ENCODE results near the gene NUCB2.

NUCB2 gene

DNA sequence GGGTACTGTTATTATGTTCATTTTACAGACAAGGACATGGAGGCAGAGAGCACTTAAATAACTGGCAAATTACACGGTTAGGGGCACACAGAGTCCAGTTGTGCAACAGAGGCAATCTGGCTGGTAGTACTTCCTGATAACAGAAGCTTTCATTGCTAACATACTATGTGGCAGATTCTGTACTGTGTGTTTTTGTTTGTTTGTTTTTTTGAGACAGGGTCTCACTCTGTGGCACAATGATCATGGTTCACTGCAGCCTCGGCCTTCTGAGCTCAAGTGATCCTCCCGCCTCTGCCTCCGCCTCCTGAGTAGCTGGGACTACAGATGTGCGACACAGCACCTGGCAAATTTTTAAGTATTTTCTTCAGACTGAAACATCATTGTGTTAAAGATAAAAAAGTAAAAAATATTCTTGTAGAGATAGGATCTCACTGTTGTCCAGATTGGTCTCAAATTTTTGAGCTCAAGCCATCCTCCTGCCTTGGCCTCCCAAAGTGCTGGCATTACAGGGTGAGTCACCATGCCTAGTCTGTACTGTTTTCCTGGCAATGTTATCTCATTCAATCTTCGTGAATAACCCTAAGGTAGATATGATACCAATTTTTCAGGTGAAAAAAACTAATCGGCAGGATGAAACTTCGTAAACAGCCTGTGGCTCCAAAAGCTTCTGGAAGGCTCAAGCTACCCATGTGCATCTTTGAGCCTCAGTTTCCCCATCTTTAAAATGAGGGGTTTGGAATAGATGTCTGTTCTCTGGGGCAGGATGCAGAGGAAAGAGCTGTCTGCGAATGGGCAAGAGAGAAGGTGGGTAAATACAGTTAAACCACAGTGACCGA, 921 bp upstream of the NUCB2 start:
- H2AFZ ChIP-seq, result peak overlapping the region; percentile 89
- H3K4me1 ChIP-seq, result peaks cover 8% of the 10 kb centered on the region
- peaks cover 6% of the 10 kb centered on the region for H3K79me2 ChIP-seq
- peak overlapping the region; percentile 95 for H3K27ac ChIP-seq
- H3K36me3 ChIP-seq (ENCODE audit: control insufficient read depth, insufficient read depth, low read length), result no peaks in the 10 kb centered on the region
- TF ChIP-seq, protein P1, sequence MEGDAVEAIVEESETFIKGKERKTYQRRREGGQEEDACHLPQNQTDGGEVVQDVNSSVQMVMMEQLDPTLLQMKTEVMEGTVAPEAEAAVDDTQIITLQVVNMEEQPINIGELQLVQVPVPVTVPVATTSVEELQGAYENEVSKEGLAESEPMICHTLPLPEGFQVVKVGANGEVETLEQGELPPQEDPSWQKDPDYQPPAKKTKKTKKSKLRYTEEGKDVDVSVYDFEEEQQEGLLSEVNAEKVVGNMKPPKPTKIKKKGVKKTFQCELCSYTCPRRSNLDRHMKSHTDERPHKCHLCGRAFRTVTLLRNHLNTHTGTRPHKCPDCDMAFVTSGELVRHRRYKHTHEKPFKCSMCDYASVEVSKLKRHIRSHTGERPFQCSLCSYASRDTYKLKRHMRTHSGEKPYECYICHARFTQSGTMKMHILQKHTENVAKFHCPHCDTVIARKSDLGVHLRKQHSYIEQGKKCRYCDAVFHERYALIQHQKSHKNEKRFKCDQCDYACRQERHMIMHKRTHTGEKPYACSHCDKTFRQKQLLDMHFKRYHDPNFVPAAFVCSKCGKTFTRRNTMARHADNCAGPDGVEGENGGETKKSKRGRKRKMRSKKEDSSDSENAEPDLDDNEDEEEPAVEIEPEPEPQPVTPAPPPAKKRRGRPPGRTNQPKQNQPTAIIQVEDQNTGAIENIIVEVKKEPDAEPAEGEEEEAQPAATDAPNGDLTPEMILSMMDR (IDR thresholded peaks at IDR 0.05), result no peak
- H3K4me2 ChIP-seq (ENCODE audit: low read length), result peak overlapping the region; percentile 54
- H3K4me3 ChIP-seq (ENCODE audit: low read depth, low read length), result peak overlapping the region; percentile 68
- no peaks in the 10 kb centered on the region for H3K27me3 ChIP-seq (ENCODE audit: control insufficient read depth, insufficient read depth, low read length)
- H3K9me3 ChIP-seq (ENCODE audit: control insufficient read depth, low read length), result no peaks in the 10 kb centered on the region
- no peak overlapping the region for H3K9ac ChIP-seq

DNA sequence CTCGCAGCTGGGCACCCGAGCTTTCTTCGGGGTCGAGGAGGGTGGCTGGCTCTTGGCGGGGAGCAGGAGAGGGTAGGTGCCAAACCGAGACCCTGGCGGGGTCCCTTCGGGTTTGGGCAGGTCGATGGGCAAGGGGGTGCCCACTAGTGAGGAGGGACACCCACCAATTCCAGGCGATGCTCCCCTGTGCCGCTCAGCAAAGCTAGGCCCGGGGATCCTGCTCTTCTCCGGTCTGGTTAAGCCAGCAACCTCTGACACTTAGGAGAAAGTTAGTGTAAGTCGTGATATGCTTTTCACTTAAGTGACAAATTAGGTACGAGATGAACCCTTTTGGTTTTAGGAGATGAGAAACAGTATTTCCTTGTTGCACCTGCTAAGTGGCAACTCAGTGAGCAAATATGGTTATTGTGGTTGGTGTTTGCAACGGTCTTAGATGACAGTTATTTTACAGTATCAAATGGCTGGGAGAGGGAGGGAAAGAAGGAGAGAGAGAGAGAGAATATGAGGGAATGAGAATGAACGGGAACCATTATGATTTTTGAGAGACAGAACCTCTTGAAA, 565 bp downstream of the NUCB2 start:
- Histone ChIP-seq H2AFZ (peak overlapping the region; percentile 89), H3K9me3 (ENCODE audit: control insufficient read depth, low read length) (no peaks in the 10 kb centered on the region), H3K36me3 (ENCODE audit: control insufficient read depth, insufficient read depth, low read length) (no peaks in the 10 kb centered on the region), H3K79me2 (peaks cover 7% of the 10 kb centered on the region), H3K9ac (peak overlapping the region; percentile 51), H3K4me1 (peaks cover 8% of the 10 kb centered on the region), H3K27me3 (ENCODE audit: control insufficient read depth, insufficient read depth, low read length) (no peaks in the 10 kb centered on the region), H3K27ac (peak overlapping the region; percentile 95), H3K4me2 (ENCODE audit: low read length) (peak overlapping the region; percentile 54), H3K4me3 (ENCODE audit: low read depth, low read length) (peak overlapping the region; percentile 68)
- TF ChIP-seq, protein P1 (IDR thresholded peaks at IDR 0.05), result no peak

DNA sequence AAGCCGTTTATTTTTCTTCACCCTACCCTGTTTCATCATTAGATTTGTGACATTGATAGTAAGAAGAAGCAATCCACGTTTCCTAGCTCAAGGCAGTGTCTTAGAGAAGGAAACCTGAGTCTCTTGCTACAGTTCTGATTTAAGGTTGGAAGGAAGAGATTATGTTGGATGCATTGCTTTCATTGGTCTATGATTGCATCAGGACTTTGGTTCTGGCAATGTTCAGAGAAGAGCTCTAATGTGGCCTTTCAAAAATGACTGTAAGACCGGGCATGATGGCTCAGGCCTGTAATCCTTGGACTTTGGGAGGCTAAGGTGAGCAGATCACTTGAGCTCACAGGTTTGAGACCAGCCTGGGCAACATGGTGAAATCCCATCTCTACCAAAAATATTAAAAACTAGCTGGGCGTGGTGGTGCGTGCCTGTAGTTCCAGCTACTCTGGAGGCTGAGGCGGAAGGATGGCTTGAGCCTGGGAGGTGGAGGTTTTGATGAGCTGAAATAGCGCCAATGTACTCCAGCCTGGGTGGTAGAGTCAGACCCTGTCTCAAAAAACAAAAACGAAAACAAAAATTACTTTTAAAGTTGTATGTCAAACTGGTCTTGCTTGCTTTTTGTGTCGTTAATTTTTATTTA, 4.1 kb downstream of the NUCB2 start:
- Histone ChIP-seq H2AFZ (no peak overlapping the region), H3K4me2 (ENCODE audit: low read length) (no peak overlapping the region), H3K4me1 (peaks cover 7% of the 10 kb centered on the region), H3K27ac (no peak overlapping the region), H3K9me3 (ENCODE audit: control insufficient read depth, low read length) (no peaks in the 10 kb centered on the region), H3K36me3 (ENCODE audit: control insufficient read depth, insufficient read depth, low read length) (no peaks in the 10 kb centered on the region), H3K4me3 (ENCODE audit: low read depth, low read length) (no peak overlapping the region), H3K9ac (no peak overlapping the region), H3K79me2 (peaks cover 7% of the 10 kb centered on the region), H3K27me3 (ENCODE audit: control insufficient read depth, insufficient read depth, low read length) (no peaks in the 10 kb centered on the region)
- TF ChIP-seq, protein P1 (IDR thresholded peaks at IDR 0.05), result no peak

DNA sequence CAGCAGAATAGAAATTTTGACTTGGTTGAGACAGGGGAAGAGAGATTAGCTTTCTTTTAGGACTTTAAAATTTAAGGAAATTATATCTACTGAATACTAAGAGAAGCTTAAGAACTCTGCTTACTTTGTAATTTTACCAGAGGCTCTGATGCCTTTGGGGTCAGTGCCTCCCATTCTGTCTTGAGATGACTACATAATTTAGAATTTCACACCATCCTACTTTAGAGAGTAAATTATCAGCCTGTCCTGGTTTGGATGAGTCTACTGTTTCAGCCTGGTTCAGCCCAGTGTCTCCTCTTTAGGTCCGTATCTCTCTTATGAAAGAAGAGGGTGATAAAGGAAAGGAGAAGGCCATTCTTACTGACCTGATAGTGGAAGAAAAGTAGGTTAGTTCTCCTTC, 9.8 kb downstream of the NUCB2 start:
- H2AFZ ChIP-seq, result no peak overlapping the region
- H3K9ac ChIP-seq, result no peak overlapping the region
- H3K4me3 ChIP-seq (ENCODE audit: low read depth, low read length), result no peak overlapping the region
- H3K27me3 ChIP-seq (ENCODE audit: control insufficient read depth, insufficient read depth, low read length), result no peaks in the 10 kb centered on the region
- H3K27ac ChIP-seq, result no peak overlapping the region
- H3K79me2 ChIP-seq, result no peaks in the 10 kb centered on the region
- TF ChIP-seq, protein P1 (IDR thresholded peaks at IDR 0.05), result no peak
- no peaks in the 10 kb centered on the region for H3K9me3 ChIP-seq (ENCODE audit: control insufficient read depth, low read length)
- no peaks in the 10 kb centered on the region for H3K36me3 ChIP-seq (ENCODE audit: control insufficient read depth, insufficient read depth, low read length)
- no peak overlapping the region for H3K4me2 ChIP-seq (ENCODE audit: low read length)
- H3K4me1 ChIP-seq, result peaks cover 3% of the 10 kb centered on the region

Measured in parathyroid adenoma (tissue), 2 donors.